Kasumi-1 (cell line): Measurements from ENCODE around the gene BCL2.
"Not testable (repeated sequence)": the region's sequence is repeated elsewhere in the genome, so short reads cannot be mapped to it uniquely, and the experiment has no call there.

Experiments
- DNase-seq, 2 experiments: peaks; one replicate each; lab custom pipeline; 2025; lab: John Stamatoyannopoulos, UW

The BCL2 gene

GRCh38 chr18:63319383-63320122 is at the start of gene BCL2:
TSS of gene BCL2 (minus strand) at chr18:63319769.
- peak; percentile 45 to 68 for DNase-seq

- no peak for DNase-seq
Measured at GRCh38 chr18:63368611-63369010, 49.0 kb upstream of the BCL2 start.

- DNase-seq: peak; percentile 96 to 98
Measured at GRCh38 chr18:63367053-63367953, 47.7 kb upstream of the BCL2 start, which contains the start of gene KDSR. TSS of gene KDSR (minus strand) at chr18:63367206. CDS start at chr18:63367118, 88 bp downstream.

- DNase-seq: peak; percentile 33 to 35
Measured at GRCh38 chr18:63366213-63367052, 46.9 kb upstream of the BCL2 start.

- peak; percentile 33 to 43 for DNase-seq
Measured at GRCh38 chr18:63365876-63366212, 46.3 kb upstream of the BCL2 start.

GRCh38 chr18:63363951-63364350 is 44.4 kb upstream of the BCL2 start:
- peak in 1 of 2 experiments; percentile 4 for DNase-seq

GRCh38 chr18:63363420-63363819 is 43.9 kb upstream of the BCL2 start:
- DNase-seq: not testable (repeated sequence)

- no peak for DNase-seq
Measured at GRCh38 chr18:63356272-63356896, 36.8 kb upstream of the BCL2 start.

- no peak for DNase-seq
Measured at GRCh38 chr18:63350230-63350629, 30.7 kb upstream of the BCL2 start.

GRCh38 chr18:63348508-63349136 is 29.1 kb upstream of the BCL2 start:
- DNase-seq: no peak

- DNase-seq: no peak
Measured at GRCh38 chr18:63346480-63347183, 27.1 kb upstream of the BCL2 start.

GRCh38 chr18:63346031-63346430 is 26.5 kb upstream of the BCL2 start:
- DNase-seq: no peak

GRCh38 chr18:63344918-63345317 is 25.3 kb upstream of the BCL2 start:
- no peak for DNase-seq

- no peak for DNase-seq
Measured at GRCh38 chr18:63344263-63344662, 24.7 kb upstream of the BCL2 start.

- DNase-seq: peak; percentile 78 to 79
Measured at GRCh38 chr18:63342206-63342605, 22.6 kb upstream of the BCL2 start.

GRCh38 chr18:63339920-63340484 is 20.4 kb upstream of the BCL2 start:
- DNase-seq: peak; percentile 71 to 90

GRCh38 chr18:63336366-63337099 is 17.0 kb upstream of the BCL2 start:
- DNase-seq: no peak

- DNase-seq: no peak
Measured at GRCh38 chr18:63331105-63331504, 11.5 kb upstream of the BCL2 start.

GRCh38 chr18:63329431-63330145 is 10.0 kb upstream of the BCL2 start:
- no peak for DNase-seq
